Astrocyte of the hippocampus (primary cell): ENCODE measurements around the gene PARD3.

ENCODE experiments used
- DNase-seq: peaks from one replicate; pipeline ENCODE4 v3.0.0; 2011; ENCODE audit warnings: low read depth, low spot score

The PARD3 gene

DNA sequence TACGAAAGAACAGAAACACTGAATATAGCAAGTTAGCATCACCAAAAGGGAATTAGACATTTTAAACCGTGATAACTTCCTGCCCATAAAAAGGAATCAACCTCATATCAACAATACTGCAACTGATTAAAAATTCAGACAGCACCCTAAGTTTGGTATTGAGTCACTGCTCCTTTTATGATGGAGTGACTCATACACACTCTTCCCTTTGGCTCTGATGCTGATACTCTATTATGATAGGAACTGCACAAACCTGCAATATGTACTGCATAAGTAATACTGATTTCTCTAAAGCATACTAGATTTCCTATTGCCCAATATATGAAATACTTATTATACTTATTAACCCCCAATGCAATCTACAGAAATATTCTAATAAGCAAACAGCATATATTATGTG lies 118.7 kb downstream of the PARD3 start:
- DNase-seq = peak; percentile 50

DNA sequence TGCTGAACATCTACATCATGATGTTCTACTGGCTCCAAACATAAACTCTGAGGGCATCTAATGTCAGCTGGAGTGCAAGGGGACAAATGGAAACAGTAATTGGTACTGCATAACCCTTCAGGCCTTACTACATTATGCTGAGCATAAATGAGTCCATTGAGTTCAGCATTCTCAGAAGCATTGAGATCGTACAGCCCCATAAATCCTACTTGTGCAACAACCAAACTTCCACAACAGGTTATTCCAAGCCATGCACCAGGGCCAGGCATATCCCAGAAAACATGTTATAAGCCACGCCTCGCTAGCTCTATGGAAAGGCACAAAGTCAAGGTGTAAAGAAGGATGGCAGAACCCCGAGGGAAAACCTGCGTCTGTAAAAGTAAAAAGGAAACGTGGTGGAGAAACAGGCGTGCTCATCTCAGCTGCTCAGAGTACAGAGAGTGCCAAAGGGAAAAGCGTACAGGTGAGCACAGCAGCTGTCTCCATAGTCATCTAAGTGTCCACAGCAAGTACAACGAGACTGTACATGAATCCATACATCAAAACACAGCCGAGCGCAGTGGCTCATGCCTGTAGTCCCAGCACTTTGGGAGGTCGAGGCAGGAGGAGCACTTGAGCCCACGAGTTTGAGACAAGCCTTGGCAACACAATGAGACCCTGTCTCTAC lies 124.6 kb downstream of the PARD3 start:
- DNase-seq = no peak

DNA sequence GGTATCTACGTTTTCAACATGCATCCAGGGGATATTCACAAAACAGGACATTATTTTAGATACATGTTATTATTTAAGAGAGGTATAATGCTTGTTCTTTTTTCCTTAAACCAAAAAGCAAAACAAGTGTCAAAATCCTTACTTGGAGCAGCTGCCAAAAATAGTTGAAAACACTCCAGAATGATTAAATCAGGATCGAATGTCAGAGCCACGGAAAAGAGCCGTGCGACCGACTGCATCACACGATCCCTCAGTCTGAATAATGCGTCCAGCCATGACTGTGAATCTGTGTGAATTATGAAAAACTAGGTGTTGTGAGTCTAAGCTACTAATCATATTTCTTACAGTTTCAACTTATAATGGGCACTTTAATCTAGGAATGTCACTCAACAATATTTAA lies 126.0 kb downstream of the PARD3 start:
- DNase-seq = peak; percentile 84

DNA sequence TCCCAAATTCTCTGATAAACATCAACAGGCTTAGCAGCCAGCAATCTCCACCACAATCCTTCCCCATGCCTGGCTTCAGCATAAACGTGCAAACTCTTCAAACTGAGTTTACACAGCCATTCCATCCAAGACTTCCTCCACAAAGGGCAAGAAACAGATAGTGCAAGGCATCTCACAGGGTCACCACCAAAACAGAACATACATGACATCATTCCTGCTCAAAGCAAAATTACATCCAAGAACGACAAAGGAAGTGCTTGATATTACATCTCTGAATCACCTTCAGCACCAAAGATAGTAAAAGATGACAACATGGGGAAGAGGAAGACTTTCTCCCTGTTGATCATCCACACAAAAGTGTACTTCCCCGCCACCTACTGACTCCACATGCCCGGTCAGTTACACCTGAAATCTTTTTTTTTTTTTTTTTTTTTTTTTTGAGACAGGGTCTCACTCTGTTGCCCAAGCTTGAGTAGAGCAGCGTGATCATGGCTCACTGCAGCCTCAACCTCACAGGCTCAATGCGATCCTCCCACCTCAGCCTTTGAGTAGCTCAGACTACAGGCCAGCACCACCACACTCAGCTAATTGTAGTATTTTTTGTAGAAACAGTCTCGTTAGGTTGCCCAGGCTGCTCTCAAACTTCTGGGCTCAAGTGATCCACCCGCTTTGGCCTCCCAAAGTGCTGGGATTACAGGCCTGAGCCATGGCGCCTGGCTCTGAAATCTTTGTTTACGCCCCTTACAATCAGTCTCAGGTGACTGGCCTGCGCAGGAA lies 127.5 kb downstream of the PARD3 start:
- DNase-seq = no peak

DNA sequence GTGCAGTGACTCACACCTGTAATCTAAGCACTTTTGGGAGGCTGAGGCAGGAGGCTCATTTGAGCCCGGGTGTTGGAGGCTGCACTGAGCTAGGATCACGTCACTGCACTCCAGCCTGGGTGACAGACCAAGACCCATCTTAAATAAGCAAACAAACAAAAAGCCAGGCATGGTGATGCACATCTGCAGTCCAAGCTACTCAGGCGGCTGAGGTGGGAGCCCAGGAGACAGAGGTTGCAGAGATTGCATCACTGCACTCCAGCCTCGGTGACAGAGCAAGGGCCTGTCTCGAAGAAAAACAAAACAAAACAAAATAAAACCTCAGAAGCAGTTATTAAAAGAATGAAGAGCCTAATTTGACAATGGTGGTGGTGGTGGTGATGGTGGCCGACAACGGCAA lies 132.5 kb downstream of the PARD3 start:
- no peak for DNase-seq

DNA sequence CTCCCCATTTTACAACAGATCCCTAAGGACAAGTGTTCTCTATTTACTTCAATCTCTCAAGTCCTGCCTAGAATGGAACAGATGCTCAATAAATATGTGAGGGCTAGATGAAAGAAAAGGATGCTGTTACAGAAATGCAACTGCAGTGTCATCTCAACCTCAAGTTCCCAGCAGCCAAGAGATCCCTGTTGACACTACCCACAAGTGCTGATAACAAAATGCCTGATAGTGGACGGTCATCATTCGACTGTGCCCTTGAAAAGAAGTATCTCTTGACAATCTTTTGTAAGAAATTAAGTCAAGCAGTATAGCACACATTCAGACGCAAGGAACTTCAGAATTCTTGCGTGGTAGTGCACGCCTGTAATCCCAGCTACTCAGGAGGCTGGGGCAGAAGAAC lies 133.2 kb downstream of the PARD3 start:
- no peak for DNase-seq

DNA sequence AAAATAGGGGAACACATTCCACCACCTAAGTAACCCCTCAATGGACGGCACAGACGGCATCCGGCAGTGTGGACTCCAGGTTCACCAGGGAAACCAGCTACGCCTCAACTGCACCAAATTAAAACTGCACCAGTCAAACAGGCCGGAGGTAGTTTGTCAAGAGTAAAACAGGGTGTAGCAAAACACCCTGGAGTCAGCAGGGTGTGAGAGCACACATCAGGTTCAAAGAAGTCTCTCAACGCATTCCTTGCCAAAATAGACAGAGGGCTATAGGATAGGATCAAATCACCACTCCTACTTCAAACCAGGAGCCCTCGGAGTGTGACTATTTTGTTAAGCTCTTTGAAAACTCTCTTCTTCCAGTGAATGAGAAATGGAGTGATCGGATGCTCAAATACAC lies 135.9 kb downstream of the PARD3 start:
- no peak for DNase-seq

DNA sequence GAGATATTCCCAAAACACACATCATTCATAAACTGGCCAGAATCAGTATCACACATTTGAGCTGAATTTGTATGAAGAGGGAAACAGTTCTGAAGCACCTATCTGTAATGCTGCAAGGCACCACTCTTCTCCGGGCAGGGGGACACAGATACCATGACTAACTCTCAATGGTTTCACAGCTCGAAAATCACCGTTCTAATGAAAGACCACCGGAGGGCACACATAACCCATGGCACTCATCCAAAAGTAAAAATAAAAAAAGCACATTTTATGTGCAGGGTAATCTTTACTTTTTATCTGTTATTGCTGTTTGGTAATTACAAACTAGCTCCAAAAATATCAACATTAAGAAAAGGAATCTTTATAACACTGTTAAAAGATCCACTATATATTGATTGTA lies 137.5 kb downstream of the PARD3 start:
- DNase-seq = no peak

DNA sequence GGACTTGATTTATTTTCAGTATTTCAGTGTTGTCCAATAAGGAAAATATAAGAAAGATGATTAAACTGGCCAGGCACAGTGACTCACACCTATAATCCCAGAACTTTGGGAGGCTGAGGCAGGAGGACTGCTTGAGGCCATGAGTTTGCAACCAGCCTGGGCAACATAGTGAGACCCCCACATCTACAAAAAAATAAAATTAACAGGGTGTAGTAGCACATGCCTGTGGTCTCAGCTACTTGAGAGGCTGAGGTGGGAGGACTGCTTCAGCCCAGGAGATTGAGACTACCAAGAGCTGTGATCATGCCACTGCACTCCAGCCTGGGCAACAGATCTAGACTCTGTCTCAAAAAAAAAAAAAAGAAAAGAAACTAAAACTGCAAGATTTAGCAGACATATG lies 138.0 kb downstream of the PARD3 start:
- DNase-seq = no peak

DNA sequence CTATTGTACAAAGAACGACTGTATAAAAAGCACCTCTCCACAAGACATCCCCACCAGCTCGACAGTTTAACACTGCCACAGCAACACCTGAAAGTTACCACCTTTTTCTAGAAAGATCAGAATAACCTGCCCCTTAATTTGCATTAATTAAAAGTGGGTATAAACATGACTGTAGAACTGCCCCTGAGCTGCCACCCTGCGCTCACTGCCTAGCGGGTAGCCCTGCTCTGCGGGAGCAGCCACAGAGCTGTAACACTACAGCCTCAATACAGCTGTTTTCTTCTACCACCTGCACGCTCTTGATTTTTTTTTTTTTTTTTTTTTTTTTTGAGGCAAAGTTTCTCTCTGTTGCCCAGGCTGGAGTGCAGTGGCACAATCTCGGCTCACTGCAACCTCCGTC lies 140.9 kb downstream of the PARD3 start:
- no peak for DNase-seq

DNA sequence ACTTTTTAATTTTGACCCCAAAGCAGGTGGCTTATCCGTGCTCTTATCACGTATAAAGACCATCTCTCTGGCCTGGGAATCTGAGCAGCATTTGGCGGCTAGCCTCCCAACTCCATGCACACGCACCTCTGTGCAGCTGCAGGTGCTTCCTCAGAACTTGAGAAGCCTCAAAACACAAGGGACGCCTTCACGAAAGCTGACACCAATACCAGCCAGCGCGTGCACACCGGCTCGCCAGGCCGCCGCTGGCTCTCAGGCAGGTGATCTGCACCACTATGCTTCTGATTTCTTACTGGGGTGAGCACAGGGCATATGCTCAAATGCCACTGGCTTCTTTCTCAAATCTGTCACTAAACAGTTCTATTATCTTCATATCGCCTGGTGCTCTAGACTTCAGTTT lies 145.0 kb downstream of the PARD3 start:
- DNase-seq = no peak

DNA sequence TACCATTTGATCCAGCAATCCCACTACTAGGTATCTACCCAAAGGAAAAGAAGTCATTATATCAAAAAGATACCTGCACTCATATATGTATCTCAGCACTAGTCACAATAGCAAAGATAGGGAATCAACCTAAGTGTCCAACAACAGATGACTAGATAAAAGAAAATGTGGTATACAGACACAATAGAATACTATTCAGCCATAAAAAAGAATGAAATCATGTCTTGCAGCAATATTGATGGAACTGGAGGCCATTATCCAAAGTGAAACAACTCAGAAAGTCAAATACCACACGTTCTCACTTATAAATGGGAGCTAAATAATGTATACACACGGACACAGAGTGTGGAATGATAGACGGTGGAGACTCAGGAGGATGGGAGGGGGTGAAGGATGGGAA lies 146.0 kb downstream of the PARD3 start:
- no peak for DNase-seq

DNA sequence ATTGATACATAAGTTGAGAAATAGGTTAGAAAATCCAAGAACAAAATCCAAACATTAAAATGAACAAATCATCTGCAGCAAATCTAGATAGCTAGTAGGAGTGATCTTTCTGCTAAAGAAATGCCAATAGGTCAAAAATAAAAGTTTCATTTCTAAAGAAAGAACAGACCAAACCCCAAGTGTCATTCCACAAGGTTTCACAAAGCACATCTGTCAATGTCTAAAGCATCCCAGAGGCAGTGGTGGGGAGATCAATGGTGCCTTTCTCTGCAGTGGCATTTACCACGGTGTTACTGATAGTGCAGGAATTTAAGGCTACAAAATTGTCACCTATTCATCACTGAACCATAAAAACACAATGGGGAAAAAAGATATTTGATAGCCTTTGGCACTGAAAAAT lies 147.9 kb downstream of the PARD3 start:
- no peak for DNase-seq

DNA sequence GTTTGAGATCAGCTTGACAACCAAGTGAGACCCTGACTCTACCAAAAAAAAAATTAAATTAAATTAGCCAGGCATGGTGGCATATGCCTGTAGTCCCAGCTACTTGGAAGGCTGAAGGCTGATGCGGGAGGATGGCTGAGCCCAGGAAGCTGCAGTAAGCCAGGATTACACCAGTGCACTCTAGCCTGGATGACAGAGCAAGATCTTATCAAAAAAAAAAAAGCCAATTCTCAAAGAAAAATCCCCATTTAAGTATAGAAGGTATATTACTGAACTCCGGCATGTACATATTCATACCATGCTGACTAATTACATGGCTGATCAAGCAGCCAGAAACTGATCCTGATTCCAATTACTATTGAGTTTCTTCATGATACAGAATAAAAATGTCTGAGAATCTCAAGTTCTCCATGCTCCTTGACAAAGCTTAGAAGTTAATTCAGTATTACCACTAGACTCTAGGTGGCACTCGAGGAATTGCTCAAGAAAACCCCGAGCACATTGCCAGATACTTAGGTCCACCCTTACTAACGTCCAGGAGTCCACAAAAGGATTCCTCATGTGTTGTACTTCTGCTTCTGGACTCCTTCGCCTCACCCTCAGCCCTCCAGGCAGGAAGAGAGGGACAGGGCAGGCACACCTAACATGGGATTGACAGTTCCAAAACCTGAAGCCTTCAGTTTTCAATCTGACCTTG lies 148.9 kb downstream of the PARD3 start:
- peak; percentile 91 for DNase-seq

DNA sequence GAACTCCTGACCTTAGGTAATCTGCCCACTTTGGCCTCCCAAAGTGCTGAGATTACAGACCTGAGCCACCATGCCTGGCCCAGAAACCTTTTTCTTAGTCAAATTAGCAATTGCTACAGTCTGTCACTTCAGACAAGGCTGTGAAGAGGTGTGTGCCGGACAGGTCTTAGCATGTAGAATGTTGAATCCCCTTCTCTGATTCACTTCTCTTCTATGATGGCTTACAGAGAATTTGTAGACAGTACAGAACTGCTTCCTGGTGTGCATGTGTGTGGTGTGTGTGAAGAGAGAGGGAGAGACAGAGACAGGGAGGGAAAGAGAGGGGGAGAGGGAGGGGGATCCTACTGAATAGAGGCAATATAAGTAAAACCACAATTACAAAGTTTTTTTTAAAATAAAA lies 150.4 kb downstream of the PARD3 start:
- no peak for DNase-seq

DNA sequence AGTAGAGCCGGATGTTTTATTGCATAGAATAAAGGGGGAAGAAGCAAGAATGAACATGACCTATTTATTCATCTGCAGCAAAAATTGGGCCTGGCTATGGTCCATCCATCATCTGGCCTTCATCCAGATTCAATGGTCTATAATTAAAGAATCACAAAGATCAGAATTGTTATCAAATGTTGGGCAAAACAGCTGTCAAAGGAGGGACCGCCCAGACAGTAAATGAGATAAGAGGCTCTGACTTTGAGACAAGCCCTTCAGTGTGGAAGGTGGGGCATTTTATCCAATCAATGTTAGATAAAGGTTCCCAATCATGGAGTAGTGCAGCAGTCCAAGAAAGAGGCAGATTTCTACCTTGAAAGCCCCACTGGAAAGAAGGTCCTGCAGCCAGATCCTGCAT lies 153.5 kb downstream of the PARD3 start:
- DNase-seq = no peak

DNA sequence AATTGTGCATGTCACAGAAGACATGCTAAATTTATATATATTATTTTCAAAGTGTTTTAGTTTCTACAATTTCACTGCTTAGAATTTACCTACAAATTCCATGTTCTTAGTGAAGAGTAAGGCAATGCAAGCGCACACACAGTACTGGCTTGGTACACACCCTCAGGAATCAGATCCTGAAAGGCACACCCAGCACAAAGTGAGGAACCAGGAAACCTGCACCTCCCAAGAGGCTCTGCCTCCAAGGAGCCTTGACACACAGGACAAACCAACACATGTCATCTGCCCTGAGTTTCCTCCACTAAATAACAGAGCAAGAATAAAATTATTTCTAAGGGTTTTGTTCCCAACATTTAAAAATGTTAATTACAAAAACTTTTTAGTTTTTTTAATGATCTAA lies 156.2 kb downstream of the PARD3 start:
- no peak for DNase-seq

DNA sequence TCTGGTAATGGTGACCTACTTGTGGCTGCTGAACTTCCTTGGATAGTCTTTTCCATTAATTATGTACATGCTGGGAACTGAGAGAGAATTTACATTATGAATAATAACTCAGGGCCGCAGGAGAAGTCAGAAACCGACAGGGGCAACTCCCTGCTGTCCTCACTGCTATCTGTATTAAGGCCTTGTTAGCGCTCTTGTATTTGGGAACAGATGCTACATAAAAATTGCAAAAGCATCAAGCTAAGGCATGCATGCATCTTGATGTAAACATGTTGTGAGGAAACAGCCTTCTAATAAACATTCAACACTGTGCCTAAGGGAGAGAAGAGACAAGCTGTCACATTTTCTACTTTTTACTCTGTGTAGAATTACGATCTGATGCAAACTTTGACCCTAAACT lies 158.4 kb downstream of the PARD3 start:
- DNase-seq = no peak

DNA sequence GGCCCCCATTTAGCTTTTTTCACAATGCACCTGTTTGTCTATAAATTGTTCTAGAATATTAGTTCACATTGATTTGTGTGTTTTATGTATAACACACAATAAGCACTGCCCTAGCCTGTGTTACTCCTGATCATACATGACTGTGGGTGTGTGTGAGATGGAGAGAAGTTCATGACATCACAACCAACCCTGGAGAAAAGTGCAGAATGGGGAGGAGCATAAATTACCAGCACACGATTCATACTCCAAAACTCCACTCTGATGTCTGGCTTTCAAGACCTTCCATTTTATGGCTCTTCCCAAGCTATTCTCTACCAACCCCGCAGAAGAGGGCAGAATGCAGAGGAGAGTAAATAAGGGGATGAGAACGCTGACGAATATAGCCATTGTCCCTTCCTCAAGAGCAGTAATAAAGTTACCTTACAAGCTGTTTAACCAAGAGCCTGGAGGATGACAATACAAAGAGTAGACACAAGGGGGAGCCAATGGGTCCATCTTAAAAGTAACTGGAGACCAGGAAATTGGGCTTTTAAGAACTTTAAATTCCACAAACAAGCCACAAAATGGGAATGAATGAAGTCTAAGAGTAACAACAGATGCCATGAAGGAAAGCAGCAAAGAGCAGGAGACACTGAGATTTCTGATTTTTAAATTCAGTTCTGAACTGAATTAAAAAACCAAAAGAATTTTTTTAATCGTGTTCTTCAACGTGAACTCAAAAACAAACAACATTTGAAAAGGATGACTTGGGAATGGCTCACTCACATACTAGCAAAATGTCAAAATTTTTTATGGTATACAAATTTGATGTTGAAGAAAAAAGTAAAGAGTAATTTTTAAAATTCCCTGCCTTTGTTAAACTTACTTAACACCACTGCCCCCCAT lies 159.6 kb downstream of the PARD3 start:
- DNase-seq = peak; percentile 88

DNA sequence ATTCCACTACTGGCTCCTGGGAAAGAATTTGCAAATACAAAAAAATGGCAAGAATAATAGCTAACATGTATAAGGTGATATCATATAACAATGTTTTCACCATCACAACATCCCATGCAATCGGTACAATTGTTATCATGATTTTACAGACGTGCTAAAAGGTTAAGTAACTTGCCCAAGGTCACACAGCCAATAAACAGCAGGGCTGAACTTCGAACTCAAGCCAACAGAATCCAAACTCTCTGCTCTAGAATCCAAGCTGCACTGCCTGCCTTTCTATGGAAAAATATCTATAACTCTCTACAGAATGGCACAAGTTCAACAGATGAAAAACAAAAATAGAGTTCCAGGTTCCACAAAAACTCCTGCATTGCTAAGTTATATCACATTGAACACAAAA lies 160.9 kb downstream of the PARD3 start:
- DNase-seq = no peak

DNA sequence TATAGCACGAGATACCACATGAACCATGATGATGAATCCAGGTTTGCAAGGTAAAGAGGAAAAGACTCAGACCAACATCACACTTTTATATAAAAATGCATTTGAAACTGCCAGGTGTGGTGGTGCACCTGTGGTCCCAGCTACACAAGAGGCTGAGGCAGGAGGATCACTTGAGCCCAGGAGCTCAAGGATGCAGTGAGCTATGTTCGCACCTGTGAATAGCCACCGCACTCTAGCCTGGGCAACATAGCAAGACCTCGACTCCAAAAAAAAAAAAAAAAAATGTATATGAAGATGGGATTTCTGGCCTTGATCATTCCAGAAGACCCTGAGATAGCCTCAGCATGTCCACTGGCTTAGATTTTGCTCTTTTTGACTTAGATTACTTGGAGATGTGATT lies 161.6 kb downstream of the PARD3 start:
- DNase-seq = no peak
